ENCODE measurements around the gene ALB.

Gene ALB

DNA sequence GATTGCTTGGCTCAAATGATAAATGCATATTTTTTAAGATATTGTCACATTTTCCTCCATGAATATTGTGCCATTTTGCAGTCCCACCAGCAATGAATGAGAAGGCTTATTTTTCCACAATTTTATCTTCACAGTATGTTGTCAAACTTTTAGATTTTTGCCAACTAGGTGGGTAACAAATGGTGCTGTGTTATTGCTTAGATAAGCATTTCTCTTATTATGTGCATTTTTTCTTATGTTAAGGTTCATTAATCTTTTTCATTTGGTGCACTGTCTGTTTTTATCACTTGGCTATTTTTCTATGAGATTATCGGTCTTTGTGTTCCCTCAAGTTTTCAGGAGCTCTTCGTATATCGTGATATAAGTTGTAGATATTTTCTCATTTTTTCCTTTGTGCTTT lies 64.1 kb downstream of the ALB start:
- TF ChIP-seq, protein P1, sequence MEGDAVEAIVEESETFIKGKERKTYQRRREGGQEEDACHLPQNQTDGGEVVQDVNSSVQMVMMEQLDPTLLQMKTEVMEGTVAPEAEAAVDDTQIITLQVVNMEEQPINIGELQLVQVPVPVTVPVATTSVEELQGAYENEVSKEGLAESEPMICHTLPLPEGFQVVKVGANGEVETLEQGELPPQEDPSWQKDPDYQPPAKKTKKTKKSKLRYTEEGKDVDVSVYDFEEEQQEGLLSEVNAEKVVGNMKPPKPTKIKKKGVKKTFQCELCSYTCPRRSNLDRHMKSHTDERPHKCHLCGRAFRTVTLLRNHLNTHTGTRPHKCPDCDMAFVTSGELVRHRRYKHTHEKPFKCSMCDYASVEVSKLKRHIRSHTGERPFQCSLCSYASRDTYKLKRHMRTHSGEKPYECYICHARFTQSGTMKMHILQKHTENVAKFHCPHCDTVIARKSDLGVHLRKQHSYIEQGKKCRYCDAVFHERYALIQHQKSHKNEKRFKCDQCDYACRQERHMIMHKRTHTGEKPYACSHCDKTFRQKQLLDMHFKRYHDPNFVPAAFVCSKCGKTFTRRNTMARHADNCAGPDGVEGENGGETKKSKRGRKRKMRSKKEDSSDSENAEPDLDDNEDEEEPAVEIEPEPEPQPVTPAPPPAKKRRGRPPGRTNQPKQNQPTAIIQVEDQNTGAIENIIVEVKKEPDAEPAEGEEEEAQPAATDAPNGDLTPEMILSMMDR (IDR thresholded peaks at IDR 0.05; ENCODE audit: low read depth, low read length, missing control alignments): no peak
- no peak for DNase-seq (ENCODE audit: extremely low read depth, low read depth)
- no peak overlapping the region for H3K4me3 ChIP-seq (replicated peaks; ENCODE audit: low read depth, low read length)

GRCh38 chr4:73470728-73471127 lies 66.6 kb downstream of the ALB start:
- no peak for DNase-seq (ENCODE audit: extremely low read depth, low read depth)
- H3K4me3 ChIP-seq (replicated peaks; ENCODE audit: low read depth, low read length): no peak overlapping the region
- TF ChIP-seq, protein P1 (IDR thresholded peaks at IDR 0.05; ENCODE audit: low read depth, low read length, missing control alignments): no peak

All from HFF-Myc (cell line).